Epithelial cell of proximal tubule (primary cell): ENCODE results near the gene ADCY3. TPM values are rescaled to one million over a fixed set of nuclear protein-coding genes. Genes with fewer than 3 reads are reported as not detected.

ENCODE experiments used
- DNase-seq: peaks from one replicate; pipeline ENCODE4 v3.0.0-alpha.2; 2011; ENCODE audit warnings: low read depth
- H3K4me3 ChIP-seq: 2 replicates; pipeline ENCODE4 v1.5.1; 2011; ENCODE audit warnings: low read depth, mild to moderate bottlenecking, low read length
- CTCF ChIP-seq: conservative IDR thresholded peaks from 2 replicates; pipeline ENCODE4 v1.5.1; 2012; ENCODE audit warnings: low read depth, mild to moderate bottlenecking, low read length
- total RNA-seq: library from RNA; depleted of rRNA; stranded (reverse); fragments of >200 nt; gene quantifications from 2 replicates; pipeline ENCODE4 v1.2.3, GENCODE V29; 2015

ADCY3 gene
- total RNA-seq, 1 donor from 2014 or later, result 18.7 TPM

GRCh38 chr2:24873619-24874018 is 46.4 kb downstream of the ADCY3 start:
- H3K4me3 ChIP-seq, result no peak overlapping the region
- DNase-seq, result no peak
- no peak for TF ChIP-seq CTCF

GRCh38 chr2:24872344-24873115 is 47.5 kb downstream of the ADCY3 start:
- H3K4me3 ChIP-seq, result no peak overlapping the region
- TF ChIP-seq CTCF, result no peak
- DNase-seq, result no peak

GRCh38 chr2:24871852-24872333 is 48.1 kb downstream of the ADCY3 start:
- no peak for DNase-seq
- no peak for TF ChIP-seq CTCF
- no peak overlapping the region for H3K4me3 ChIP-seq

- TF ChIP-seq CTCF, result no peak
- no peak for DNase-seq
- H3K4me3 ChIP-seq, result no peak overlapping the region
Observed at GRCh38 chr2:24870891-24871705, 48.9 kb downstream of the ADCY3 start.

GRCh38 chr2:24870440-24870839 is 49.6 kb downstream of the ADCY3 start:
- no peak overlapping the region for H3K4me3 ChIP-seq
- no peak for TF ChIP-seq CTCF
- DNase-seq, result no peak

- H3K4me3 ChIP-seq, result no peak overlapping the region
- no peak for TF ChIP-seq CTCF
- DNase-seq, result no peak
Observed at GRCh38 chr2:24866946-24867345, 53.1 kb downstream of the ADCY3 start.
